ENCODE data around the gene ZGPAT.

The ZGPAT gene

DNA sequence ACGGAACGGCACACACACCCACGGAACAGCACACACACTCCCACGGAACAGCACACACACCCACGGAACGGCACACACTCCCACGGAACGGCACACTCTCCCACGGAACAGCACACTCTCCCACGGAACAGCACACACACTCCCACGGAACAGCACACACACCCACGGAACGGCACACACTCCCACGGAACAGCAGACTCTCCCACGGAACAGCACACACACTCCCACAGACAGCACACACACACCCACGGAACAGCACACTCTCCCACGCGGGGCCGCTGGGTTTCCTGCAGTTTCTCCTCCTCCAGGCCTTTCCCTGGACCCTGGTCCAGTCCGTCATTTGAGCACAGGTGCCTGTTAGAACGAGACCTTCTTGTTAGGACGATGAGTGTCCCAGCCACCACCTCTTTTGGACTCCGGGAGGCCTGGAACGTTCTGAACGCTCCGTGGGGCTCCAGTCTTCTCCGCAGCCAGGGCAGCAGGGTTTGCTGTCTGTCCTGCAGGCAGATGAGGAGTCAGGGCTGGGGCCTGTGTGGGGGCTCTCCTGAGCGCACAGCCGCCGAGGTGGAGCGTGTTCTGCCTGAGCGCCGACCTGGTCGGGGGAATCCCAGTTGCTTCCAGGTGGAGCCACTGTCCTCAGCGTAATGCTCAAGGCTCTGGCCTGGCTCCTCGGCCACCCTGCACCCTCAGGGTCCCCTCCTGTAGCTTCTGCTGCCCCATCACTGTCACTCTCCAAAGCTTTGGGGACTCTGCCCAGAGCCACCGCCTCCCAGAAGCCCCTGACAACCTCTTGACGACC is 29.0 kb upstream of the ZGPAT start:
- no peak for DNase-seq

GRCh38 chr20:63679799-63680305 is 28.0 kb upstream of the ZGPAT start:
- no peak for DNase-seq

DNA sequence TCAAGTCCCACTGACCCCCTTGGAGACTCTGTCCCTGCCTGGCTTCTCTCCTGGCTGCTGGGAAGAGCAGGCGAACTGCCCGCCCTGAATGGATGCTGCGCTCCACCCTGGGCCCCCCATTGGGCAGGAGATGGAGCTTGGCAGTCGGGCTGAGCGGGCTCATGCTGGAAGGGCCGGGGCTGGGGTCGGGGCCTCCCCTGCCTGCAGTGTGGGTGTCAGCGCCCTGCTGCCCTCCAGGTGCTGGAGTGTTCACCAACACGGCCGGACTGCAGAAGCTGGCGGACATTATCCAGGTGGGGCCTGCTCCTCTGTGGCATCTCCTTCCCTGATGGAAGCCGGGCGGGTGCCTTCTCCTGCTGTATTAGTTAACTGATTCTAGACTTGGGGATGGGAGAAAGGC is 27.4 kb upstream of the ZGPAT start:
- no peak for DNase-seq

DNA sequence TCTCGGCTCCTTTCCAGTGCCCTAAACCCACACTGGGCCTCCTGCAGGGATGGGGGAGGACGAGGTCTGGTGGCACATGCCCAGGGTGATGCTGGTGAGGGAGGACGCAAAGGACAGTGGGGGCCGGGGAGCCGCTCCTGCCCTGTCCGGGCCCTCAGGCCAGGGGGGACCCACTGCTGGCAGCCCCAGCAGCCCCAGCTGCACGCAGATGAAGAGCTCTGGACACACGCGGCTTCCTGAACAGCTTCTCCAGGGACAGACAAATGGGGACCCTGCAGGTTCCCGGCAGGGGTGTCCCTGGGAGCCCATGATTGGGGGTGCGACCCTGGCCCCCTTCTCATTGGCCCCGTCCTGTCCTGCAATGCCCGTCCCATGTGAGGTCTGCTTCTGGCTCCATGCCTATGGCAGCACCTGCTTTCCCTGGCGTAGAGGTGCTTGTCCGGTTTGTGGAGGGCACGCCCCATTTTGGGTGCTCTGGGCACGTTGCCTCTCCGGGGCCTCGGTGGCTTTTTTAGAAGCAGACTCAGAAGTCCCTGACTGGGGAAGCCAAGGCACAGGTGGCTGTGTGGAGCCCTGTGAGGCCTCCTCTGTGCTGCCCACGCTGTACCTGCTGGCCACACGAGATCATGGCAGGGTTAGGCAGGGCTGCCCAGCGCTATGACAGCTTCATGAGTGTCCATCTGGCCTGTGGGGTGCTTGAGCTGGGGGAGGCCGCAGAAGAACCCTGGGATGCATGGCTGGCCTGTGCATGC is 26.8 kb upstream of the ZGPAT start:
- no peak for DNase-seq

DNA sequence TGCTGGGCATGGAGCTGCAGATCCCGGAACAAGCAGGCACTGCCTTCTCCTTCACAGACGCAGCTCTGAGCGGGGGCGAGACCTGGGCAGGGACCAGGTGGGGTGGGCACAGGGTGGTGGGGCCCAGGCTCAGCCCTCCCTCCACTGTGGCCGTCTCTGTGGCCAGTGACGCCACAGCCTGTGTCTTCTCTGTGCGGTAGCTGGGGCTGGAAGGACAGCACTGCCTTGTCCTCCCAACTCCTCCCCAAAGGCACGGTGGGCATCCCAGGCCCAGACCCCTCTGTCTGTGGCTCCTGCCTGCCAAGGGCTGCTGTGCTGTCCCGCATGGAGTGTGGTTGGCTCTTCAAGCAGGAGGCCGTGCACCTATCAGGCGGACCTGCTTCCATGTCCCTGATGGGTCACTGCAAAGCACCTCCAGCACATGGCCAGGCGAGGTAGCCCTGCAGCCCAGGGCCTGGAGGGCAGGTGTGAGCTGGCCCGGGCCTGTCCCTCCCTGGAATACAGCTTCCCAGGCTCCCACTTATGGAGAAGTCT is 26.2 kb upstream of the ZGPAT start:
- DNase-seq: no peak

GRCh38 chr20:63682384-63683139 is 25.3 kb upstream of the ZGPAT start:
- no peak for DNase-seq

DNA sequence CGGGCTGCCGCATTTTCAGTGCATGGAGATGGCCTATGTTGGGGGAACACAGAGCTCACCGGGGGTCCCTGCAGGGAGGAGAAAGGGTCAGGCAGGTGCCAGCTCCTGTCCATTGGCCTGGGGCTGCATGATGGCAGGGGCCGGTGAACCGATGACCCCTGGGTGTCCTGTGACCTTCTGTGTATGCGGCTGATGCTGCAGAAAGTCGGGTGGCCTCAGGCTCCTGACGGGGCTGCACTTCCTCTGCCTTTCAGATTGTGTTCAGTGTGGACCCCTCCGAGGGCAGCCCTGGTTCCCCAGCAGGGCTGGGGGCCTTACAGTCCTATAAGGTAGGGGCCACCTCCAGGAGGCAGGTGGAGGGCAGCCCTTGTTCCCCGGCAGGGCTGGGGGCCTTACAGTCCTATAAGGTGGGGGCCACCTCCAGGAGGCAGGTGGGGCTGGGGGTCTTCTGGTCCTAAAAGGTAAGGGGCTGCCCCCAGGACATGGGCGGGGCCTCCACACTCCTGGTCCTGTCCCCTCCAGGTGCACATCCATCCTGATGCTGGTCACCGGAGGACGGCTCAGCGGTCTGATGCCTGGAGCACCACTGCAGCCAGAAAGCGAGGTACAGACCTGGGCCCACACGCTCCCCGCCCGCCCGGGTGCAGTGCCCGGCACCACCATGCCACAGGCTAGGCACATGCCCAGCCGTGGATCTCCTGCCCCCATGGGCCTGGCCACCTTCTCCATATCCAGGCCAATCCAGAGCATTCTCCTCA is 22.4 kb upstream of the ZGPAT start:
- no peak for DNase-seq

DNA sequence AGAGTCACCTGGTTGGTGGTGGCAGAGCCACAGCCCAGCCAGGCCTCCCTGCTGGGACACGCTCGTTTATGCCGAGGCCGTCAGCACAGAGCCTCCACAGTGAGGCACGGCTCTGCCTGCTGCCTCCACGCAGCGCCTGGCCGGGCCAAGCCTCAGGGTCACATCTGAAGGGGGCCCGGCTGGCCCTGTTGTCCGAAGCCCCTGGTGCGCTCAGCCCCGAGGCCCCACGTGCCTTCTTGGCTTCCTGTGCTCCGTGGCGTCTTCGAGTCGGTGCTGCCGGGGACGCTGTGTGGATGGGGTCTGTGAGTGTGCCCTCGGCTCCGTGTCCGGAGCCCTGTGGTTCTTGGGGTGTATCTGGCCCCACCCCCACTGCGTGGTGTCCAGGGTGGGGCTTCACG is 21.7 kb upstream of the ZGPAT start:
- no peak for DNase-seq

- no peak for DNase-seq
Observed at GRCh38 chr20:63686492-63687321, 21.1 kb upstream of the ZGPAT start.

GRCh38 chr20:63687419-63688178 is 20.2 kb upstream of the ZGPAT start:
- DNase-seq: no peak

DNA sequence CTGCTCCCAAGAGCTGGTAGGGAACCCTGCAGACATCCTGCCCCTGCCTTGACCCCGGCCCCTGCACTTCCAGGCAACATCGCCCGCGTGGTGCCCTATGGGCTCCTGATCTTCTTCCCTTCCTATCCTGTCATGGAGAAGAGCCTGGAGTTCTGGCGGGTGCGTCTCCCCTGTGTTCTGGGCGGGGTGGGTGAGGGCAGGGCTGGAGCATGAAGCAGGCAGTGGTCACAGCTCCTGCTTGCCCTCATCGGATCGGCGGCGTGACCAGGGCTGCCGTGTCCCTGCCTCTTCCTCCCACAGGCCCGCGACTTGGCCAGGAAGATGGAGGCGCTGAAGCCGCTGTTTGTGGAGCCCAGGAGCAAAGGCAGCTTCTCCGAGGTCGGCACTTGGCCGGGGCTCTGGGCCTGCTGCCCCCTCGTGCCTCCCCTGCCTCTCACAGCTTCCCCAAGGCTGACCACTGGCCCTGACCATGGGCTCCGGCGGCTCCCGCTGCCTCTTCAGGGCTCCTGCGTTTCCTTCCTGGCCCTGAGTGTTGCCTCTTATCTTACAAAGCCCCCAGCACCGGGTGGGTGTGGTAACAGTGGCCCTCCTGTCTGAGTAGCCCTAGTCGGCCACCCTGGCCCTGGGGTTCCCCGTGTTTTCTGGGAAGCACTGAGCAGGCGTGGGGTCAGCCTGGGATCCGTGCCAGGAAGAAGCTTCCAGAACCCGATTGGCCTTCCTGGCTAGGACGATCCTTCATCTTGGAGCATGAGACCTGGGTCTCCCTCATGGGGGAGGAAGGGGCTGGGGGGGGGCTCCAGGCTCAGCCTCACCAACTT is 19.4 kb upstream of the ZGPAT start:
- DNase-seq: no peak

- no peak for DNase-seq
Observed at GRCh38 chr20:63689046-63690002, 18.5 kb upstream of the ZGPAT start.

GRCh38 chr20:63690003-63690897 is 17.6 kb upstream of the ZGPAT start:
- DNase-seq: no peak

- no peak for DNase-seq
Observed at GRCh38 chr20:63690898-63691710, 16.7 kb upstream of the ZGPAT start.

- no peak for DNase-seq
Observed at GRCh38 chr20:63691711-63692435, 16.0 kb upstream of the ZGPAT start.

Data from NCI-H2081 (cell line).